IMR-90 (cell line): ENCODE measurements around the gene VPS13A. TPM values are rescaled to one million over a fixed set of nuclear protein-coding genes. Genes with fewer than 3 reads are reported as not detected.
A peak's percentile ranks its signal among the peaks of the same experiment; 100 is the strongest.

Experiments
- ATAC-seq: fragments of 200-7000 bp; cut with Tn5 transposase; 2 replicates; pipeline ENCODE4 v1.9.1; 2020; ENCODE audit warnings: low read depth, mild to moderate bottlenecking, moderate library complexity
- BruUV-seq: library from RNA; stranded (reverse); fragments of 400-500 nt; replicated peaks from 2 replicates; lab custom pipeline; 2021; lab: Mats Ljungman, UMichigan
- CTCF ChIA-PET: fragments of 300-600 bp; formaldehyde crosslinking; extraction: SDS; loops from one replicate; lab custom pipeline; 2021; ENCODE audit warnings: antibody characterized with exemption; lab: Yijun Ruan, JAX
- POLR2A ChIA-PET: fragments of 300-600 bp; sonication (Branson Sonifier 250); formaldehyde crosslinking; loops from one replicate; lab custom pipeline; 2022; ENCODE audit warnings: antibody characterized with exemption; ENCODE audit not compliant: unreplicated experiment; lab: Charles Lee
- DNase-seq: peaks from one replicate; pipeline ENCODE4 v3.0.0; 2013
- H2AFZ ChIP-seq: replicated peaks from 2 replicates; pipeline ENCODE3; 2013; ENCODE audit warnings: low read length, mild to moderate bottlenecking; ENCODE audit not compliant: poor library complexity
- H2AK5ac ChIP-seq: 2 replicates; pipeline ENCODE4 v1.6.1; 2013; ENCODE audit warnings: low read depth, low read length, inconsistent platforms
- H2AK9ac ChIP-seq: replicated peaks from 2 replicates; pipeline ENCODE3; 2013; ENCODE audit warnings: mild to moderate bottlenecking, low read depth, low read length, moderate library complexity; ENCODE audit not compliant: poor library complexity
- H2BK120ac ChIP-seq: 2 replicates; pipeline ENCODE4 v1.6.1; 2013; ENCODE audit warnings: low read depth, low read length, inconsistent platforms
- H2BK15ac ChIP-seq: 3 replicates; pipeline ENCODE4 v1.6.1; 2013; ENCODE audit warnings: low read depth, low read length, inconsistent platforms
- H2BK20ac ChIP-seq: 2 replicates; pipeline ENCODE4 v1.6.1; 2013; ENCODE audit warnings: low read depth, mild to moderate bottlenecking, inconsistent platforms, low read length, moderate library complexity
- H2BK5ac ChIP-seq: 2 replicates; pipeline ENCODE4 v1.6.1; 2013; ENCODE audit warnings: mild to moderate bottlenecking, low read depth, low read length, inconsistent platforms; ENCODE audit not compliant: poor library complexity, severe bottlenecking
- H3K14ac ChIP-seq: replicated peaks from 2 replicates; pipeline ENCODE4 v1.6.1; 2013; ENCODE audit warnings: low read depth, low read length, inconsistent platforms
- H3K18ac ChIP-seq: 2 replicates; pipeline ENCODE4 v1.6.1; 2013; ENCODE audit warnings: low read depth, low read length, control low read depth
- H3K23ac ChIP-seq: 2 replicates; pipeline ENCODE4 v1.6.1; 2013; ENCODE audit warnings: low read depth, low read length, inconsistent platforms
- H3K27ac ChIP-seq: 2 replicates; pipeline ENCODE4 v1.5.1; 2013; ENCODE audit warnings: mild to moderate bottlenecking, control low read depth, low read length; ENCODE audit not compliant: insufficient read depth
- H3K27me3 ChIP-seq: 2 replicates; pipeline ENCODE4 v1.6.1; 2013; ENCODE audit warnings: low read length; ENCODE audit not compliant: control insufficient read depth, insufficient read depth
- H3K36me3 ChIP-seq: 2 replicates; pipeline ENCODE4 v1.6.1; 2013; ENCODE audit warnings: low read length, mixed read lengths; ENCODE audit not compliant: control insufficient read depth, insufficient read depth
- H3K4ac ChIP-seq: 2 replicates; pipeline ENCODE4 v1.6.1; 2013; ENCODE audit warnings: low read depth, low read length, inconsistent platforms
- H3K4me1 ChIP-seq: 2 replicates; pipeline ENCODE4 v1.6.1; 2013; ENCODE audit warnings: low read length, mixed read lengths; ENCODE audit not compliant: control insufficient read depth, insufficient read depth
- H3K4me2 ChIP-seq: 2 replicates; pipeline ENCODE4 v1.6.1; 2013; ENCODE audit warnings: low read depth, mild to moderate bottlenecking, control low read depth, low read length, moderate library complexity
- H3K4me3 ChIP-seq: 2 replicates; pipeline ENCODE4 v1.5.1; 2013; ENCODE audit warnings: low read depth, mild to moderate bottlenecking, control low read depth, low read length, moderate library complexity; ENCODE audit not compliant: insufficient read depth
- H3K56ac ChIP-seq: 2 replicates; pipeline ENCODE4 v1.6.1; 2013; ENCODE audit warnings: low read length, inconsistent platforms; ENCODE audit not compliant: insufficient read depth; ENCODE audit errors: extremely low read depth
- H3K79me1 ChIP-seq, 2 experiments: 2 replicates each; pipeline ENCODE4 v1.6.1; 2013; ENCODE audit warnings: low read length in 2 of 2, inconsistent platforms in 1 of 2, low read depth in 1 of 2
- H3K9ac ChIP-seq: 2 replicates; pipeline ENCODE4 v1.6.1; 2013; ENCODE audit warnings: low read depth, low read length, control low read depth
- H3K9me1 ChIP-seq: 2 replicates; pipeline ENCODE4 v1.6.1; 2013; ENCODE audit warnings: low read length, inconsistent platforms; ENCODE audit not compliant: insufficient read depth
- H3K9me3 ChIP-seq: 2 replicates; pipeline ENCODE4 v1.6.1; 2013; ENCODE audit warnings: low read length; ENCODE audit not compliant: control insufficient read depth, insufficient read depth
- H4K20me1 ChIP-seq: 2 replicates; pipeline ENCODE4 v1.6.1; 2013; ENCODE audit warnings: low read length, inconsistent platforms; ENCODE audit not compliant: insufficient read depth
- H4K5ac ChIP-seq: 2 replicates; pipeline ENCODE4 v1.6.1; 2013; ENCODE audit warnings: mild to moderate bottlenecking, low read depth, low read length, control low read depth
- H4K8ac ChIP-seq, 2 experiments: 2 replicates each; pipeline ENCODE4 v1.6.1; 2013; ENCODE audit warnings: low read depth in 2 of 2, low read length in 2 of 2, control low read depth in 1 of 2, inconsistent platforms in 1 of 2
- H4K91ac ChIP-seq: 2 replicates; pipeline ENCODE4 v1.6.1; 2013; ENCODE audit warnings: low read depth, low read length, inconsistent platforms; ENCODE audit not compliant: insufficient read depth
- CEBPB ChIP-seq: IDR thresholded peaks from 2 replicates; pipeline ENCODE4 v1.6.1; 2012; ENCODE audit warnings: low read depth, low read length, improper control_type of control experiment
- MAFK ChIP-seq: IDR thresholded peaks from 2 replicates; pipeline ENCODE4 v1.6.1; 2012; ENCODE audit warnings: low read depth, low read length, improper control_type of control experiment
- RFX5 ChIP-seq: IDR thresholded peaks from 2 replicates; pipeline ENCODE4 v1.8.0; 2012; ENCODE audit warnings: low read depth, mild to moderate bottlenecking, low read length, moderate library complexity
- SMC3 ChIP-seq: fragments of 150-350 bp; IDR thresholded peaks from 2 replicates; pipeline ENCODE4 v1.6.1; 2016; ENCODE audit warnings: low read depth, mild to moderate bottlenecking, antibody characterized with exemption, low read length, moderate library complexity
- WGBS, 2 experiments: methylation state at CpG; one replicate each; pipeline versions ENCODE4 v1.1.5 to v1.1.7; 2013; ENCODE audit warnings: missing lambda C conversion rate in 2 of 2; ENCODE audit not compliant: insufficient read length in 1 of 2; ENCODE audit errors: extremely low coverage in 2 of 2; 5-methylcytosine and 5-hydroxymethylcytosine counted together
- dilution Hi-C: fragments of 300-500 bp; cut with HindIII; formaldehyde crosslinking; loops from one replicate; pipeline ENCODE4 v1.14.3; 2018; ENCODE audit warnings: low sequenced_read_pairs; ENCODE audit not compliant: unreplicated experiment
- in situ Hi-C: fragments of 300-500 bp; cut with MboI; formaldehyde crosslinking; loops from 3 replicates; pipeline ENCODE4 v1.14.3; 2019; ENCODE audit warnings: low sequenced_read_pairs, inconsistent platforms, mixed read lengths
- intact Hi-C: fragments of 100-400 bp; cut with micrococcal nuclease; formaldehyde crosslinking; loops from 2 replicates; pipeline ENCODE4 v1.10.0; 2022
- polyA plus RNA-seq, 3 experiments: library from polyadenylated mRNA; depleted of rRNA; stranded (reverse); fragments of >200 nt; gene quantifications; 2 replicates each; pipeline ENCODE4 v1.2.3, GENCODE V29; 2012; ENCODE audit warnings: low replicate concordance in 1 of 3
- total RNA-seq: library from RNA; depleted of rRNA; stranded (reverse); fragments of >200 nt; gene quantifications from 2 replicates; pipeline ENCODE4 v1.2.3, GENCODE V29; 2012

The VPS13A gene
- total and polyA plus RNA-seq, 2 of the 4 experiments (the other 2 are of a cell fraction): 10.4 to 26.5 TPM

GRCh38 chr9:77237896-77238295 lies 60.6 kb downstream of the VPS13A start:
- H2BK15ac ChIP-seq: no peak overlapping the region
- WGBS, 2 experiments: 100% methylated on average over 1 of the region's 2 CpGs; no CpG with 5 or more reads in 1 of the 2 experiments
- H2BK5ac ChIP-seq: no peak overlapping the region
- ATAC-seq (no peak), DNase-seq (no peak)
- no peak overlapping the region for H3K4me2 ChIP-seq
- in situ Hi-C loops: no loop called here
- H3K4me1 ChIP-seq: no peaks in the 10 kb centered on the region
- no peak overlapping the region for H3K27ac ChIP-seq
- H3K36me3 ChIP-seq: no peaks in the 10 kb centered on the region
- peaks cover 0 to 4% of the 10 kb centered on the region in 2 experiments; a peak in 1 of 4 replicates for H3K79me1 ChIP-seq
- no peaks in the 10 kb centered on the region for H3K9me1 ChIP-seq
- CTCF ChIA-PET: no interaction called here
- TF ChIP-seq MAFK: 0 out of 2 replicates have a peak, but pooled peaks have one; percentile 14
- TF ChIP-seq RFX5: no peak
- peak; percentile 40; the same call in 1 of the 2 replicates for TF ChIP-seq CEBPB
- TF ChIP-seq SMC3: no peak
- no peak overlapping the region for H3K14ac ChIP-seq
- no TSS peak for BruUV-seq
- H3K27me3 ChIP-seq: no peaks in the 10 kb centered on the region
- no peaks in the 10 kb centered on the region for H3K9me3 ChIP-seq
- H3K18ac ChIP-seq: no peak overlapping the region
- no peak overlapping the region for H3K9ac ChIP-seq
- dilution Hi-C loops: no loop called here
- no peak overlapping the region for H2AK9ac ChIP-seq
- no peak overlapping the region for H2AK5ac ChIP-seq
- H4K5ac ChIP-seq: no peak overlapping the region
- no peak overlapping the region for H3K4ac ChIP-seq
- intact Hi-C loops: loop anchor here (10.0 kb wide), 1 partner anchor 107 kb away; no protein-coding TSS in a partner anchor
- H4K8ac ChIP-seq: no peak overlapping the region
- H3K23ac ChIP-seq: no peak overlapping the region
- H3K4me3 ChIP-seq: no peak overlapping the region
- no peak overlapping the region for H4K91ac ChIP-seq
- H3K56ac ChIP-seq: no peak overlapping the region
- H2BK20ac ChIP-seq: no peak overlapping the region
- no peaks in the 10 kb centered on the region for H4K20me1 ChIP-seq
- POLR2A ChIA-PET: no interaction called here
- H2AFZ ChIP-seq: no peak overlapping the region
- H2BK120ac ChIP-seq: no peak overlapping the region
